GM19463 (cell line): Measurements from ENCODE around the gene MFSD11.
"Not testable (repeated sequence)": the region's sequence is repeated elsewhere in the genome, so short reads cannot be mapped to it uniquely, and the experiment has no call there.

ENCODE experiments used
- ATAC-seq: cut with Tn5 transposase; IDR thresholded peaks from one replicate; pipeline ENCODE4 v1.9.1; 2021; ENCODE audit warnings: mild to moderate bottlenecking, moderate library complexity; ENCODE audit not compliant: unreplicated experiment

Gene MFSD11

DNA sequence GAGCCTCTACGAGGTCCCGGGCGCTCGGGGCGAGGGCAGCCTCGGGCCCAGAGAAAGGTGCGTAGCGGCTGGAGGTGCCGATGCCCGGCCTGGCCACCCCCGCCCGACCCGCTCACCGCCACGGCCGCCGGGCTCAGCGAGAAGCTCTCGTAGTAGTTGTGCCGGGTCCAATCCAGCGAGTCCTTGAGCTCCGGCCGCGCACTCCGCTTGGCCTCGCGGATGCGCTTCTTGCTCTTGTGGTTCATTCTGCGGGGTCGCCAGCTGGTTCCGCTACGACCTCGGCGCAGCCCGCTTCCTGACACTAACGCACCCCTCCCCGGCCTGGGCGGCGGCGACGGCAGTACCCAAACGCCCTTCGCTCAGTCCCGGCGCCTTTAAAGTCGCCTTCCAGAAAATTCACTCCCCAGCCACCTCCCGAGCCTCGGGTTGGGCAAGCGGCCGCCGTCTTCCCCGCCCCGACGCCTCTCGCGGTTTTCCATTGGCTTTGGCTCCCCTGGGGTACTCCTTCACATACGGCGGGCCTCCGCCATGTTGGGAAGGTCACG lies 11.6 kb upstream of the MFSD11 start, which contains the start of gene JMJD6:
JMJD6 (minus strand) TSS at position 376 of the 545 bp plus-strand sequence; CDS start at position 245, 131 bp downstream.
- ATAC-seq = peak; percentile 76

DNA sequence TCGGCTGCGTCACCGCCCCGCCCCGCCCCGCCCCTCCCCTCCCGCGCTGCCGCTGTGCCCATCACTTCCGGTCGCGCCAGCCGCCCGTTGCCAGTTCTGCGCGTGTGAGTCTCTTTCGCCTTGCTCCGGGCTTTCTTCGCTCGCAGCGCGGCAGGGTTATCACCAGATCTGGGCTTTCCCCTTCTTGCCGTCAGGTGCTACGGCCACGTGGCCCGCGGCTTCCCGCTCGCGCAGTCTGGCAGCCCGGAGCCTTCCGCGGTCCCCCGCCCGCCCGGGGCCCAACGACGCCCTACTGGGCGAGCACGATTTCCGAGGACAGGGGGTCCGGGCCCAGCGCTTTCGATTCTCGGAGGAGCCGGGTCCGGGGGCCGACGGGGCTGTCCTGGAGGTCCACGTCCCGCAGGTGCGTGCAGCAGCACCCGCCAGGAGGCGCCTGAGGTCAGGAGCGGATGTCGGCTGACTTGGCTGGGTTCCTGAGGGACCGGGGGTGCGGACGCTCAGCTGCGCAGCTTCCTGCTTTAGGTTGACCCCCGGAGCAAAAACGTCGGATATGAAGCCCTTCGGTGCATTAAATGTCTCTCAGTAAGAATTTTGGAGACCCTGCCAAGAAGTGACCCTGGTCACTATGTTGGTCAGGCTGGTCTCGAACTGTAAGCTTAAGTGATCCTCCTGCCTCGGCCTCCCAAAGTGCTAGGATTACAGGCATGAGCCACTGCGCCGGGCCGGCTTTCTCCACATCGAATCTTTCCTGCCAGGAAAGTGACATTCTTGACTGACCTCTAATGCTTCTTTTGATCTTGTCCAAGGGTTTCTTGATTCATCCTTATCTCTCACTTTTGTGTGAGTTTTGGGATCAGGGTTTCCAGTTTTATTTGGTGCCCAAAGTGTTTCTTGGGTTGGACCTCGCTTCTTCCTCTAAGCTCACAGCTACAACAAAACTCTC lies 10.9 kb upstream of the MFSD11 start, which contains the start of gene METTL23:
METTL23 (plus strand) TSS at position 64 of the 943 bp plus-strand sequence. CDS start 2,872 bp downstream, outside the sequence.
- ATAC-seq = peak; percentile 40

DNA sequence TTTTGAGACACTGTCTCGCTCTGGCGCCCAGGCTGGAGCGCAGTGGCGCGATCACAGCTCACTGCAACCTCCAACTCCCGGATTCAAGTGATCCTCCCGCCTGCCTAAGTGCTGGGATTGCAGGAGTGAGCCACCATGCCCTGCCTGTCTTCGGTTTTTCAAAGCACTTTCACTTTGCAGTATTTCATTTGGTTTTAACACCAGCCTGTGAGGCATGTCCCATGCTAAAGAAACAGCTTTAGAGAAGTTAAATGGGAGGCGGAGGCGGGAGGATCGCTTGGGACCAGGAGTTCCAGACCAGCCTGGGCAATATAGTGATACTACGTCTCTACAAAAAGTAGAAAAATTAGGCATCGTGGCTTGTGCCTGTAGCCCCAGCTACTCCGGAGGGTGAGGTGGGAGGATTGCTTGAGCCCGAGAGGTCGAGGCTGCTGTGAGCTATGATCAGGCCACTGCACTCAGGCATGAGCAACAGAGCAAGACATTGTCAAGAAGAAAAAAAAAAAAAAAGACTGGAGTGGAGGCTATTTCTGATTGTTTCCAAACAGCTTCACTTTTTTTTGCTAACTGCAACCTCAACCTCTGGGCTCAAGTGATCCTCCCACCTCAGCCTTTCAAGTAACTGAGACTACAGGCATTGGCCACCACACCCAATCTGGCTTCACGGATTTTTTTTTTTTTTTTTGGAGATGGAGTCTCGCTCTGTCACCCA lies 10.0 kb upstream of the MFSD11 start:
- ATAC-seq = no peak

DNA sequence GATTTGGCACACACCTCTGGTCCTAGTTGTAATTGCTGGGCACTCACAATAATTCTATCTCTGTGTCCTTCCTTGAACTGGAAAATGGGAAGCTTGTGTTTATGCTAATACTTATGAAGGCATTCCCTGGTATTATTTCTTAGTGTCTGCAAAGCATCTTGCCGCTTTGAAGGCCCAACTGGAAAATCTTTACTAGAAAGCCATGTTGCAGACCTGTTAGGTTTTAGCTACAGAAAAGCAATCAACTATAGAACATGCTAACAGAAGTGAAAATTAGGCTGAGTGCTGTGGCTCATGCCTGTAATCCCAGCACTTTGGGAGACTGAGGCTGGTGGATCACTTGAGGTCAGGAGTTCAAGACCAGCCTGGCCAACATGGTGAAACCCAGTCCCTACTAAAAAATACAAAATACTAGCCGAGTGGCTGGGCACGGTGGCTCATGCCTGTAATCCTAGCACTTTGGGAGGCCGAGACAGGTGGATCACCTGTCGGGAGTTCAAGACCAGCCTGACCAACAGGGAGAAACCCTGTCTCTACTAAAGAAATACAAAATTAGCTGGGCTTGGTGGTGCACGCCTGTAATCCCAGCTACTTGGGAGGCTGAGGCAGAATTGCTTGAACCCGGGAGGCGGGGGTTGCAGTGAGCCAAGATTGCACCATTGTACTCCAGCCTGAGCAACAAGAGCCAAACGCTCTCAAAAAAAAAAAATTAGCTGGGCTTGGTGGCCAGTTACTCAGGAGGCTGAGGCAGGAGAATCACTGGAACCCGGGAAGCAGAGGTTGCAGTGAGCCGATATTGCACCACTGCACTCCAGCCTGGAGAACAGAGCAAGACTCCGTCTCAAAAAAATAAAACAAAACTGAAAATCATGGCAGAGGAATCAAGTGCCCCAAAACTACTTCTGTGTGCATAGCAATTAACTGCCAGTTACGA lies 5.9 kb upstream of the MFSD11 start:
- ATAC-seq = not testable (repeated sequence)

DNA sequence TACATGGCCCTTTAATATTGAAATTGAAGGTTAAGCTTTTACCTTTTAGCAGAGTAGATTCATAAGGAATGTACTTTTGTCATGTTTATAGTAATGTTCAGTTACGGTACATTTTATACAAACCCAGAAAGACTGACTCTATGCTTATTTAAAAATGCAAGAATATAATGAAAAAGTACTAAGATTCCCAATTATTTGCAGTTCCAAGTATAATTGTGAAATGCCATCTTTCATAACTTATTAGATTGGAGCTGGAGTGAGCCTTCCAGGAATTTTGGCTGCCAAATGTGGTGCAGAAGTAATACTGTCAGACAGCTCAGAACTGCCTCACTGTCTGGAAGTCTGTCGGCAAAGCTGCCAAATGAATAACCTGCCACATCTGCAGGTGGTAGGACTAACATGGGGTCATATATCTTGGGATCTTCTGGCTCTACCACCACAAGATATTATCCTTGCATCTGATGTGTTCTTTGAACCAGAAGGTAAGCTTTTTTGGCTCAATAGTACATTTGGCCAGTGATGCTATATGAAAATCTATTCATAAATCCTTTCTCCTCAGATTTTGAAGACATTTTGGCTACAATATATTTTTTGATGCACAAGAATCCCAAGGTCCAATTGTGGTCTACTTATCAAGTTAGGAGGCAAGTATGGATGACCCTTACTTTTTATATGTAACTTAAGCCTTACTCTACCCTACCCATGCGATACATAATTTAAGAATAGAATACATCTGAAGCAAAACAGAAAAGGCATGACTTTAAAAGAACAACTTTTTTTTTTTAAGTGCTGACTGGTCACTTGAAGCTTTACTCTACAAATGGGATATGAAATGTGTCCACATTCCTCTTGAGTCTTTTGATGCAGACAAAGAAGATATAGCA lies 4.9 kb upstream of the MFSD11 start:
- no peak for ATAC-seq

DNA sequence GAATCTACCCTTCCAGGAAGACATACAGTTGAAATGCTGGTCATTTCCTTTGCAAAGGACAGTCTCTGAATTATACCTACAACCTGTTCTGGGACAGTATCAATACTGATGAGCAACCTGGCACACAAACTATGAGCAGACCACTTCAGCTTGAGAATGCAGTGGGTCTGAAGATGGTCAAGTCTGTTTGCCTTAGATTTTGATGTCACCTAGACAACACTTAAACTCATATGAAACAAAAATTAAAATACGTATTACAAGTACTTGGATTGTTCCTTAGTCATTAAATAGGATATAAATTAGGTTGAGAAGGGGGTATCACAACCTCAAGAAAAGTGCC lies 4.3 kb upstream of the MFSD11 start:
- no peak for ATAC-seq

DNA sequence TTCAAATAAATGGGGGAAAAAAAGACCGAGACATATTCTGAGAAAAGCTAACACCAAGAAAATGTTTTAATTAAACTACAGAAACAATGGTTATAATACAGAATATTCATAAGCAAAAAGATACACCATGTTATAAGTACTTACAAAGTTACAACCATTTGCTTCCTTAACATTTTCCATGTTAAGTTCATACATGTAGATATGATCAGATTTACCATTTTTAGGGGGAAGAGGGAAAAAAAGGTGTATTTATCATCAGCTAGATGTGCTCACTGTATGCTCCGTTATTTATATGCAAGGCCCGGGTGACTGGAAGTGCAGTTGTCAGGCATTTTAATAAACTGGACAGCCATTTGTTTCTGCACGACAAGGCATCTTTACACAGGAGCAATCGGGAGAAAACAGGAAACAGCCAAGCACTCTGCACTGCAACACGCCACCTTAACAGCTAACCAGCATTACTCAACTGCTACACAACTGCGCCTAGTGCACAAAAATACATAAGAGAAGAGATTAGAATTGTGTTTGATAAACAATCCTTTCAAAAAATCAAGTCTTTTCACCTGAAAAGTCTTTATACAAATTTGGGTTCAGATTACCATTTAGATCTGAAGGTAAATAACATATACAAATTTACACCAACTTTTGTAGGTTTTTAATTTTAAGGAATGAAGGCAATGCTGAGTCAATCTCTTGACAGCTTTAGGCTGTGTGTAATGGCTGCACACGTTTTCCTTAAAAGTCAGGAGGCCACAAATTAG lies 3.7 kb upstream of the MFSD11 start:
- ATAC-seq = no peak

DNA sequence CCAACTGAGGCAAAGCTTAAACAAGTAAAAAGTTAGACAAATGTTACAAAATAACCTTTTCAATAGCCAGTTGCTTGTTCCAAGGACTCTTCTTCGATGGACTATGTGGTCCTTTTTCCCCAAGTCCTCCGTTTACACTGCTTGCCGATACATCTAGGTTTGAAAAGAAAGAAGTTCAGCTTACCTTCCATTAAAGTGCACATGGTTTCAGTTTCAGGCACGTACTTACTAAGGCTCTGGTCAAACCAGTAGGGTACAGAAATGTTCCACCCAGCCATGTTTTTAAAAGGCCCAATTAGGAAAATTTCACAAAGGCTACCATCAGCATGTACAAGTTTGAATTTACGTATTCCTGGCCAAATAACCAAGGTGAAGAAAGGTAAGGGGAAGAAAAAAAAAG lies 2.9 kb upstream of the MFSD11 start:
- no peak for ATAC-seq

DNA sequence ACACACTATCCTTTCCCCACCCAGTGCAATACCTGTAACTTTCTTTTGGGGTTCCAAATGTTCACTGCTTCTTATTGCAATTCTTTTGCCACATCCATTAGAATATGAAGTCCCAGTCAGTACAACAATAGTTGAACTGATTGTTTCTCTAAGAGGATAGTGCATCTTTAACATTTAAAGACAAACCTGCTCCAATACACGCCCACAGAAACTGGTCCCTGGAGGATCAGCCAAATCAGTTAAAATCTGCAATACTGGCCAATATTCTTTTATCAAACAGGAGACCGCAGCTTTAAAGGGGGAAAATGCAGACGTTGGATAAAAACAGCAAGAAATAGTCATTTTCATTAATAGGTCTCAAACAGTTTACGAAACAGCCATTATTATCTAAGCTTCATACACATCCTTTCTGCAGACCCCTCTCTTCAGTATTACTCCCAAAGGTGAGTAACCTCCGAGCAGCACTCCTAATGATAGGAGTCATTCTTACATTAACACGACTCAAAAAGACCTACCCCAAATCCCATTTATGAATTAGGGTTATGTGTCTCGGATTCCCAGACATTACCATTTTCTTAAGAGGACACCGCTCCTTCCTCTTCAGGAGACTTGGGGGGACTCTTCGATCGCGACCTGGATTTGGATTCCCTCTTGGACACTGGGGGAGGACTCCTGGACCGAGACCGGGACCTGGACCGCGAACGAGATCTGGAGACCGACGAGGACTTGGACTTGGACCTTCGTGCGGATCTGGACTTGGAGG lies 2.2 kb upstream of the MFSD11 start:
- no peak for ATAC-seq

DNA sequence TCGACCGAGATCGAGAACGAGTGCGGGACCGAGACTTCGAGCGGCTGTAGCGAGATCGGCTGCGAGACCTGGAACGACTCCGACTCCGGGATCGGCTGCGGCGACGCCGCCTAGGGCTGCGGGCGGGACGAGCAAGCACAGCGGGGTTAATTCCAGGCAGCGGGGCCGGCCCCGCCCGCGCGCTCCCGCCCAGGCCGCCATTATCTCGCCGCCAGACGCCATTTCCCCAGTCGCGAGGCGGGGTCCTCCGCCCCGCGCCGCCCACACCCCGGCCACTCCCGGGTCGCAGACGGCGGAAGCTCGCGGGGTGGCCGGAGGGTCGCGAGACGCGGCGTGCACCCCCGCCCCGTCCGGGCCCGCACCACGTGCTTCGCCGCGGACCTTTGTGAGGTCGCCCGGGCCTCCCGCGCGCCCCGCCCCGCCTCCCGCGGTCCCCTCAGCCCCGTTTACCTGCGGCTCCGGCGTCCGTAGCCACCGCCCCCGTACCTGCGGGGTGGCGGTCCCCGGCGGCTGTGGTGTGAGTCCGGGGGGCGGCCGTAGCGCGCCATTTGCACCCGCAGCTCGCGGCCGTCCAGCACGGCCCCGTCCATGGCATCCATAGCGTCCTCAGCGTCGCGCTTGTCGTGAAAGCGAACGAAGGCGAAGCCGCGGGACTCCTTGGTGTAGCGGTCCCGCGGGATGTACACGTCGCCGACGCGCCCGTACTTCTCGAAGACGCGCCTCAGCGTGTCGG lies 1.4 kb upstream of the MFSD11 start:
- no peak for ATAC-seq

DNA sequence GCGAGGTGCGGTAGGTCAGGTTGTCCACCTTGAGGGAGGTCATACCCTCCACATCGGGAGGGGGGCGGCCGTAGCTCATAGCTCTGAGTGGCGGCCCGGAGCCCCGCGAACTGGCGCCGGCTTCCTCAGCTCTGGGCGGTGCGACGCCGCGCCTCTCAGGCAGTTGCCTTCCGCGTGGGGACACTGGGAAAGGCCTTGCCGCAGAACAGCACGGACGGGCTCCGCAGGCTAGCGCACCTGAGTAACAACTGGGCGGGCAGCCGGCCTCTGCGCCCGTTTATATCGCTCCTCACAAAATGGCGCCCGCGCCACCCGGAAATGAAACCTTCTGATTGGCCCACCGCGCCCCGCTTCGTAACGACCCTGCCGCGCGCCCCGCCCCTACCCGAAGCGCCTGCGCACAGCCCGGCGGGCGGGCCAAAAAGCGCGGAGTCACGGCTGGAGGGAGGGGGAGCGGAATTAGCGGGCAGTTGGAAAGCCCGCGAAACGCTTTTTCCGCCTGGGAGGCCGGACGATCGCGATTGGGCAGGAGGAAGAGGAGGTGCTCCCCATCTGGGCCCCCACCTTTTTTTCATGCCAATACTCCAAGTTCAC lies 740 bp upstream of the MFSD11 start, which contains the start of gene SRSF2:
SRSF2 (minus strand) TSS at position 250 of the 594 bp plus-strand sequence; CDS start at position 79, 171 bp downstream.
- ATAC-seq = peak; percentile 59

DNA sequence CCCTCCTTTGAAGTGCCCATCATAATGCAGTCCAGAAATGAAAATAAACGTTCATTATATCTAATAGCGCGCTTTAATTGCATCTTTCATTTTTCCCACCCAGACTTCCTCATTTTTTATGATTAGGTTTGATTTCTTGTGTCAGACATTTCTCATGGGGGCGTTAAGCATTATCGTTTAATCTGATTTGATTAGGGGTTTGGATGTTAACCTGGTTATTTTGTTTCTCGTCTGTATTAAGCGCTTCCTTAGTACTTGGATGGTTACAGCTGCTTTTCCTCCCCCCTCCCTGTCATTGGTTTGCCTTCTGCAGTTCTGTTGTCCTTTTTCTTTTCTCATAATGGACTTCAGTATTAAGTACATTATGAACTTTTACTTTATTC lies 540 bp downstream of the MFSD11 start:
- ATAC-seq = no peak

DNA sequence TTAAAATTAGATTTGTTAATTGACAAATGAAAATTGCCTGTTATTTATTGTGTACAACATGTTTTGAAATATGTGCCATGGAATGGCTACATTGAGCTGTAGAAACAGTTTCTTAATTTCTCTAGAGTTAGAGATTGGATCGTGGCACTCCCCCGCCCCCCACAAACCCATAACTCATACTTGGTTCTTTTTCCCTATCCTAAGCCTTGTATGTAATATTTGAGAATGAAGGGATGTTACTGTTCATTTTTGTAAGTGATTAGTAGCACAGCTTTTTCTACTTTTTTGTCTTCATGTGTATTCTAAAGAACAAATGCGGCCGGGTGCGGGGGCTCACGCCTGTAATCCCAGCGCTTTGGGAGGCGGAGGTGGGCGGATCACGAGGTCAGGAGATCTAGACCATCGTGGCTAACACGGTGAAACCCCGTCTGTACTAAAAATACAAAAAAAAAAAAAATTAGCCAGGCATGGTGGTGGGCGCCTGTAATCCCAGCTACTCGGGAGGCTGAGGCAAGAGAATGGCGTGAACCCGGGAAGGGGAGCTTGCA lies 1.7 kb downstream of the MFSD11 start:
- not testable (repeated sequence) for ATAC-seq

DNA sequence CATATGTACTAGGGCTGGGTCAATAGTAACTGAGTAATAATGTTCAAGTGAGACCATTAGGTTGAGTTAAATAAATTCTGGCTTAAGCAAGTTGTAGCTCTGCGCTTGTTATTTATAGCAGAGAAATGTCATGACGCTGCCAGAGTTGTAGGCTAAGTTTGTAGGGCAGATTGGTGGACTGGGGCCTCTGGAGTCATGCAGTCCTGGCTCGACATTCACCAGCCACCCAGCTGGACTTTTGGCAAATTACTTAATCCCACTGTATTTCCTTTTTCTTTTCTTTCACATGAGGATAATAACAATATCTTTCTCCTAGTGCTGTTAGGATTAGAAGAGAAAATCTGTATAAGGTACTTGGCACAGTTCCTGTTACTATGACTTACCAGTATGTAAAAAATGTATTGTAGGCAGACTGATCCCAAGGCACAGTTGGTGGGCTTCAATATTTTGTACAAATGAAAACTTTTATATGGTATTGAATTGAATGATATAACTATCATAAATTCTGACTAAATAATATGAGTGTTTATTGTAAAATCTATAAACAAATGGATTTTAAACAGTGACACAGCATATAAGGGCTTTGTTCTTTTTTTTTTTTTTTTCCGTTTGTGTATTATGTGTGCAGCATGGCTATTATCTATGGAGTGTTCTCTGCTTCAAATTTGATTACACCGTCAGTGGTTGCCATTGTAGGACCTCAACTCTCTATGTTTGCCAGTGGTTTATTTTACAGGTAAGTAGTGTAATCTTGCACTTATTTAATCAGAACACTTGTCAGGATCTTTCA lies 2.6 kb downstream of the MFSD11 start:
- ATAC-seq = no peak

DNA sequence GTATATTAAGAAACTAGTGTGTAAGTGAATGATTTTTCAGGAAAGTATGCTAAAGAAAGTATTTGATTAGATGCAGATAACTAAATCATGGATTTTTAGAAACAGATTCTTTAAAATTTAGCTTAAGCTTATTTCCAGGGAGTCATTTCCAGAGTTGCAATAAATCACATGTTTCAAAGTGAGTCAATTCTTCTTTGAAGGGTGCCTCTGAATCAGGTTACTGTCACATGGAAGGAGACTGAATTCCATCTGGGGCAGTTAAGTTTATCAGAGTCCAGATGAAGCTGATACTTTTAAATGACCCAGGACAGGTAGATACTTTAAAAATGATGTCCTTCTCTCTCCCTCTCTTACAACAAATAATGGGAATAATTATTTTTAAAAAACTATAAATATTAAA lies 5.0 kb downstream of the MFSD11 start:
- ATAC-seq = no peak

DNA sequence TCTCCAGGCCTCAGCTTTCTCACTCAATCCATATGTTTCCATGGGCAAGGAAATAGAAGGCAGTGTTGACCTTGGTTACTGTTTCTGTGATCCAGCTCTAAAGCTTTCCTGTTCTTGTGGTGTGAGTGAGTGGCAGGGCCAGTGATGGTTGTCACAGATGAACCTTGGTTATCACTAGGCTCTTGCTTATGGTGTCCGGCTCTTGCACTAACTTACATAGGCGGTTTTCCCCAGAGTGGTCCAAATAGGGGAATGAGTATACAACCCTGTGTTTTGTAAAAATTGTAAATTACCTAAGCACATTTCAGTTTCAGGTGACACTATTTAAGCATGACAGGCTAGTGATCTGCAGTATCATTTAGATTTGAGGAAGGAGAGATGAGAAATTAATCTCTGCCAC lies 6.8 kb downstream of the MFSD11 start:
- ATAC-seq = no peak
